ENCODE data around the gene JAKMIP1.

JAKMIP1 gene

DNA sequence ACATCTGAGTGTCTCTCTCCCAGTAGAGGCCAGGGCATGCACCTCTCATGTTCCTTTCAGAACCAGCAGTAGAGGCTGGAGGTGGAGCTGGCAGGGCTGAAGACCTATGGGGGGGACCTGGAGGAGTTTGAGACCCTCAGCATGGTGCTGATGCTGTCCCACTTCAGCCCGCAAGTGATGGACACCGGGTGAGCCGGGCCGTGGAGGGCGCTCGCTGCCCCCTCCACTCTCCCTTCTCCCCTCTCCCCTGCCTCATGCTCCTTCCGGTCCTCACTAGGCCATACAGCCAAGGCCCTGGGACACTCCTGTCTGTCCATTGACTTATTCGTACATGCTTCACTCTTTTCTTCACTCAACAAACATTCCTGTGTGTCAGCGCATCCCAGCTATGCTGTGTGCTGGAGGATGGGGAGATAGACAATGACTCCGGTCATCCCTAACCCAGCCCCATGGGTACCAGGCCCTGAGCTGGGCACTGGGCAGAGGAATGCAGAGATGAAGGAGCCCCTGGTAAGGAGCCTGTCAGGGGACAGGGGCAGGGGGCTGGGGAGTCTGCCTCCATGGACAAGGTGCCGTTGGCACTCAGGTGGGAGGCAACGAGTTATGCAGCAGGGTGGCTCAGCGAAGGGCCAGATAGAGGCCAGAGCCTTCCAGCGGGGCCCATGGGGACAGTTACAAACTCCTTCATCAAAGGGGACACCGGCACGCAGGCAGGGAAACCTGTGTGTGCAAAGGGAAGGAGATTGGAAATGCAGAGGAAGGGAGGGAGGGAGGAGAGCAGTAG, 40.9 kb upstream of the JAKMIP1 start:
- TF ChIP-seq, protein P1, sequence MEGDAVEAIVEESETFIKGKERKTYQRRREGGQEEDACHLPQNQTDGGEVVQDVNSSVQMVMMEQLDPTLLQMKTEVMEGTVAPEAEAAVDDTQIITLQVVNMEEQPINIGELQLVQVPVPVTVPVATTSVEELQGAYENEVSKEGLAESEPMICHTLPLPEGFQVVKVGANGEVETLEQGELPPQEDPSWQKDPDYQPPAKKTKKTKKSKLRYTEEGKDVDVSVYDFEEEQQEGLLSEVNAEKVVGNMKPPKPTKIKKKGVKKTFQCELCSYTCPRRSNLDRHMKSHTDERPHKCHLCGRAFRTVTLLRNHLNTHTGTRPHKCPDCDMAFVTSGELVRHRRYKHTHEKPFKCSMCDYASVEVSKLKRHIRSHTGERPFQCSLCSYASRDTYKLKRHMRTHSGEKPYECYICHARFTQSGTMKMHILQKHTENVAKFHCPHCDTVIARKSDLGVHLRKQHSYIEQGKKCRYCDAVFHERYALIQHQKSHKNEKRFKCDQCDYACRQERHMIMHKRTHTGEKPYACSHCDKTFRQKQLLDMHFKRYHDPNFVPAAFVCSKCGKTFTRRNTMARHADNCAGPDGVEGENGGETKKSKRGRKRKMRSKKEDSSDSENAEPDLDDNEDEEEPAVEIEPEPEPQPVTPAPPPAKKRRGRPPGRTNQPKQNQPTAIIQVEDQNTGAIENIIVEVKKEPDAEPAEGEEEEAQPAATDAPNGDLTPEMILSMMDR (IDR thresholded peaks at IDR 0.05; ENCODE audit: low read depth, low read length, missing control alignments): no peak
- DNase-seq (ENCODE audit: low read depth): no peak
- H3K4me3 ChIP-seq (ENCODE audit: low read depth, low read length): no peak overlapping the region

DNA sequence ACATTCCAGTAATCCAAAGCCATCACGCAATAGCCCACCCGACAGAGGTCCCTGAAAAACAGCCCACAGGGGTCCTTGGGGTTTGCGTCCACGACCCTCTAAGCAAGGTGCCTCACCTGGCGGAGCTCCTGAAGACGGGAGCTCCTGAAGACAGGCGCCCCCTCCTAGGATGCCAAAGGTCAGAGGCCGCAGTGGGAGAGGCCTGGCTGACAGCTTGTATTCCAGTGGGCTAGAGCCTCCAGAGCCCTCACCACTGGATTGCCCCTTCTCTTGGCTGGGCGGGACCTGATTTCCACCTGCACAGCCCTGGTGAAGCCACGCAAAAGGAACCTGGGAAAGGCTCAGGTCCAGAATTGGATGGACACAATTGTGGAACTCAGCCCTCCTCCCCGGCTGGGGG, 39.6 kb upstream of the JAKMIP1 start:
- DNase-seq (ENCODE audit: low read depth): no peak
- H3K4me3 ChIP-seq (ENCODE audit: low read depth, low read length): no peak overlapping the region
- TF ChIP-seq, protein P1 (IDR thresholded peaks at IDR 0.05; ENCODE audit: low read depth, low read length, missing control alignments): no peak

DNA sequence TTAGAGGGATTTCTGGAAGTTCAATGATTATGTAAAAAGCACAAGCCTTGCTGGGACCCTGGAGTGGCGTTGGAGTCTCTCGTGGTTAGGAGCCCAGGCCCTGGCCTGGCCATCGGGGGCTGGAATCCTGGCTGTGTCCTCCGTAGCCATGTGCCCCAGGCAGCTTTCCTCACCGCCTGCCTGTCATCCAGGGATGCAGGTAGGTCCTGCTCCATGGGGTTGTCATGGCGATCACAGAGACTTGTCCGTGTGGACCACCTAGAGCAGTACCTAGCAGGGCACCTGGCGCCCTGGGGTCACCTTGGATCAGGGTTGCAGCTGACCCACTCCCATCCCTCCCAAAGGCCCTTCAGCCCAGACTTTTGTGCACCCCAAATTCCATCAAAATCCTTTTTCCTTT, 39.1 kb upstream of the JAKMIP1 start:
- no peak for DNase-seq (ENCODE audit: low read depth)
- TF ChIP-seq, protein P1 (IDR thresholded peaks at IDR 0.05; ENCODE audit: low read depth, low read length, missing control alignments): no peak
- no peak overlapping the region for H3K4me3 ChIP-seq (ENCODE audit: low read depth, low read length)

DNA sequence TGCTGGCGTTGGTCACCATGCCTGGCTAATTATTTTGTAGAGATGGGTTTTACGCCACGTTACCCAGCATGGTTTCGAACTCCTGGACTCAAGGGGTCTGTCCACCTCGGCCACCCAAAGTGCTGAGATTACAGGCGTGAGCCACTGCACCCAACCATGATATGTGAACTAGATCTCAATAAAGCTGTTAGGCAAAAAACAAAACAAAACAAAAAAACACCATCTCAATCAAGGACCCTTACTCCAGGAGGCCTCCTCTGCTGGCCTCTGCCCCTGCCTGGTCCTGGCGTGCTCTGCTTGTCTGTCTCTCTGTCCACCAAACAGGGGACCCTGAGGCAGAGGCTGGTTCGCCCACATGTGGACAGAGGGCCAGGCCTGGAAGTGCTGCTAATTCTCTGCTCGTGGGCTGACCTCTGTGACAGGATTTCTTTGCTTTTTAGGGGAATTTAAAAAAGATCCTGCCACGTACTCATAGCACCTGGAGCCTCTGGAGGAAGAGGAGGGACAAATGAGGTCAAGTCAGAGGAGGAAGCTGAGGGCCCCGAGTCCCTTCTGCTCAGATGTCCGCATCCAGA, 36.6 kb upstream of the JAKMIP1 start:
- DNase-seq (ENCODE audit: low read depth): no peak
- TF ChIP-seq, protein P1 (IDR thresholded peaks at IDR 0.05; ENCODE audit: low read depth, low read length, missing control alignments): no peak
- no peak overlapping the region for H3K4me3 ChIP-seq (ENCODE audit: low read depth, low read length)

DNA sequence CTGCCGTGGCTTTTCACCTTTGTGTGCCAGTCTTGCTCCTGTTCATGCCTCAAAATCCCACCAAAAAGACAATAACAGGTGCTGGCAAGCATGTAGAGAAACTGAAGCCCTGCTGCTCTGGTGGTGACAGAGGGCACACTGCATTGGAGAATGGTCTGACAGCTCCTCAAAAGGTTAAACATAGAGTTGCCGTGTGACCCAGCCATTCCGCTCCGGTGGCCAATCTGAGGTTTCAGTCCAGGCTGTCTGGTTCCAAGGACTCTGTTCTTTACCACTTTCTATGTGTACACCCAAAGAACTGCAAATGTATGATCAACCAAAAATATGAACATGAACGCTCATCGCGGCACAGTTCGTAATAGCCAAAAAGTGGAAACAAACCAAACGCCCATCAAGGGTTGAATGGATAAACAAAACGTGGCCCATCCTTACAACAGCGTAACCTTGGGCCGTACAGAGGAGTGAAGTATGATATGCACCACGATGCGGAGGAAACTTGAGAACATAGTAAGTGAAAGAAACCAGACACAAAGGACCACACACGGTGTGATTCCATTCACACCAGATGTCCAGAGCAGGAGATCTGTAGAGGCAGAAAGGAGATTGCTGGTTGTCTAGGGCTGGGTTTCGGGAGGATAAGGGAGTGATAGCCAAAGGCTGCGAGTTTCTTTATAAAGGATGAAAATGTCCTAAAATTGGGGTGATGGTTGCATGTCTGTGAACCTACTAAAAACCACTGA, 35.7 kb upstream of the JAKMIP1 start:
- TF ChIP-seq, protein P1 (IDR thresholded peaks at IDR 0.05; ENCODE audit: low read depth, low read length, missing control alignments): no peak
- no peak for DNase-seq (ENCODE audit: low read depth)

DNA sequence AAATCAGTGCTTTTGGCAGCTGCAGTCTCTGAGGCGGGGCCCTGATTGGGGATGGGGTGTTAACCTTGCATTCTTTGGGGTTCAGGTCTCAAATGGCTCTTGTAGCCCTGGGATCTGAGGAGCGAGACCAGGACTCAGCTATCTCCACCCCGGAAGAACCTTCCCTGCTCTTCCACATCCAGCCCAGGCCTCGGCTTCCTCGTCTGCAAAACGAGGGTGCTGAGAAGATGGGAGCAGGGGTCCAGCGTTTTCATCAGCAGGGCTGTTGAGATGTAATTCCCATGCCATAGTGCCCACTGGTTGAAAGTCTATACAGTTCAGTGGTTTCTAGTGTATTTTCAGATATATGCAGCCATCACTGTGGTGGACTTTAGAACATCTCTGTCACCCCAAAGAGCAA, 34.7 kb upstream of the JAKMIP1 start:
- DNase-seq (ENCODE audit: low read depth): no peak
- no peak overlapping the region for H3K4me3 ChIP-seq (ENCODE audit: low read depth, low read length)
- TF ChIP-seq, protein P1 (IDR thresholded peaks at IDR 0.05; ENCODE audit: low read depth, low read length, missing control alignments): no peak

More for the DNA sequence above, 35.7 kb upstream of the JAKMIP1 start:
- no peak overlapping the region for H3K4me3 ChIP-seq (ENCODE audit: low read depth, low read length)
